ENCODE data around the gene PRR15.

Gene PRR15

GRCh38 chr7:29572558-29572957, 8.9 kb downstream of the PRR15 start:
- no peak for DNase-seq

GRCh38 chr7:29573567-29573966, 9.9 kb downstream of the PRR15 start:
- no peak for DNase-seq

GRCh38 chr7:29574659-29575058, 11.0 kb downstream of the PRR15 start:
- DNase-seq, result no peak

GRCh38 chr7:29587195-29587808, 23.7 kb downstream of the PRR15 start:
- DNase-seq, result no peak

- DNase-seq, result no peak
Measured at GRCh38 chr7:29588212-29588611, 24.6 kb downstream of the PRR15 start.

- no peak for DNase-seq
Measured at GRCh38 chr7:29588900-29589696, 25.5 kb downstream of the PRR15 start.

GRCh38 chr7:29592866-29593265, 29.2 kb downstream of the PRR15 start:
- no peak for DNase-seq

- DNase-seq, result no peak
Measured at GRCh38 chr7:29593459-29593858, 29.8 kb downstream of the PRR15 start.

GRCh38 chr7:29596593-29597178, 33.1 kb downstream of the PRR15 start:
- no peak for DNase-seq

GRCh38 chr7:29597266-29597665, 33.6 kb downstream of the PRR15 start:
- DNase-seq, result no peak

- DNase-seq, result no peak
Measured at GRCh38 chr7:29598137-29598536, 34.5 kb downstream of the PRR15 start.

GRCh38 chr7:29598613-29599012, 35.0 kb downstream of the PRR15 start:
- no peak for DNase-seq

GRCh38 chr7:29599026-29599425, 35.4 kb downstream of the PRR15 start:
- DNase-seq, result no peak

GRCh38 chr7:29600661-29601060, 37.0 kb downstream of the PRR15 start:
- no peak for DNase-seq

GRCh38 chr7:29604052-29604451, 40.4 kb downstream of the PRR15 start:
- no peak for DNase-seq

GRCh38 chr7:29604702-29605101, 41.1 kb downstream of the PRR15 start:
- no peak for DNase-seq

- DNase-seq, result no peak
Measured at GRCh38 chr7:29605671-29606070, 42.0 kb downstream of the PRR15 start.

GRCh38 chr7:29606287-29606721, 42.7 kb downstream of the PRR15 start:
- no peak for DNase-seq

GRCh38 chr7:29606830-29607229, 43.2 kb downstream of the PRR15 start:
- no peak for DNase-seq

- no peak for DNase-seq
Measured at GRCh38 chr7:29607259-29607658, 43.6 kb downstream of the PRR15 start.

GRCh38 chr7:29607889-29608288, 44.3 kb downstream of the PRR15 start:
- DNase-seq, result no peak

- no peak for DNase-seq
Measured at GRCh38 chr7:29609162-29610037, 45.8 kb downstream of the PRR15 start.

- DNase-seq, result no peak
Measured at GRCh38 chr7:29610086-29610485, 46.5 kb downstream of the PRR15 start.

Measured in T-helper 9 cell (primary cell).